Measurements from ENCODE around the gene MROH9. TPM values are rescaled to one million over a fixed set of nuclear protein-coding genes. Genes with fewer than 3 reads are reported as not detected.

Gene MROH9
- total and polyA plus RNA-seq, 2 of the 4 experiments (the other 2 are of a cell fraction): not detected

DNA sequence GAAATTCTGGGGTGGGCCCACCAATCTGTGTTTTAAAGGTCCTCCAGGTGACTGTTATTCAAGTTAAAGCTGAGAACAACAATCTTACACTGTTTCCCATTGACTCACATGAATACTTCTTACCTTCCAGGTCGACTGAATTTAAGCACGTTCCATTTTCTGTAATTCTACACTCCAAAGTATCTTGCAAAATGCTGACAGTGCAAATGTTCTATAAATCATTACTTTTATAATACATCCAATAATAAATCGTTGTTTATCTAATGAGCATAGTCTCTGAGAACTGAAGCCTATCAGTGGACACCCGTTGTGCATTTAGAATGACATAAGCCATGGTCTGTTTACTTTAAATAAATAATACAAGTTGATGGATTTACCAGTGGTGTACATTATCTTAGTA is 79.5 kb downstream of the MROH9 start:
- Histone ChIP-seq H3K27me3 (ENCODE audit: control insufficient read depth, insufficient read depth, low read length) (no peaks in the 10 kb centered on the region), H2BK5ac (ENCODE audit: low read depth, low read length, poor library complexity, severe bottlenecking) (no peak overlapping the region), H3K4me2 (ENCODE audit: low read depth, low read length) (no peak overlapping the region), H4K5ac (ENCODE audit: low read depth, low read length) (no peak overlapping the region), H3K79me1 (ENCODE audit: low read depth in 1 of 2, low read length in 2 of 2) (no peaks in the 10 kb centered on the region), H2BK20ac (ENCODE audit: low read depth, low read length) (no peak overlapping the region), H3K9ac (ENCODE audit: low read depth, low read length) (no peak overlapping the region), H3K4me1 (ENCODE audit: control insufficient read depth, insufficient read depth, low read length) (no peaks in the 10 kb centered on the region), H2AK9ac (replicated peaks; ENCODE audit: low read depth, low read length, poor library complexity) (no peak overlapping the region), H2AFZ (replicated peaks; ENCODE audit: low read length, poor library complexity) (no peak overlapping the region), H3K27ac (ENCODE audit: insufficient read depth, low read length) (no peak overlapping the region), H4K8ac (ENCODE audit: low read depth in 2 of 2, low read length in 2 of 2) (no peak overlapping the region), H3K56ac (ENCODE audit: extremely low read depth, insufficient read depth, low read length) (no peak overlapping the region), H3K9me3 (ENCODE audit: control insufficient read depth, insufficient read depth, low read length) (no peaks in the 10 kb centered on the region), H3K36me3 (ENCODE audit: control insufficient read depth, insufficient read depth, low read length) (no peaks in the 10 kb centered on the region), H3K4ac (ENCODE audit: low read depth, low read length) (no peak overlapping the region), H4K91ac (ENCODE audit: insufficient read depth, low read depth, low read length) (no peak overlapping the region), H2AK5ac (ENCODE audit: low read depth, low read length) (no peak overlapping the region), H3K14ac (replicated peaks; ENCODE audit: low read depth, low read length) (no peak overlapping the region), H2BK120ac (ENCODE audit: low read depth, low read length) (no peak overlapping the region), H3K23ac (ENCODE audit: low read depth, low read length) (no peak overlapping the region), H2BK15ac (ENCODE audit: low read depth, low read length) (no peak overlapping the region), H3K9me1 (ENCODE audit: insufficient read depth, low read length) (no peaks in the 10 kb centered on the region), H4K20me1 (ENCODE audit: insufficient read depth, low read length) (no peaks in the 10 kb centered on the region), H3K18ac (ENCODE audit: low read depth, low read length) (no peak overlapping the region), H3K4me3 (ENCODE audit: insufficient read depth, low read depth, low read length) (no peak overlapping the region)
- intact Hi-C loops (cut with micrococcal nuclease) (no loop called here), in situ Hi-C loops (cut with MboI; ENCODE audit: low sequenced_read_pairs) (no loop called here), dilution Hi-C loops (cut with HindIII; ENCODE audit: low sequenced_read_pairs, unreplicated experiment) (no loop called here)
- DNase-seq: no peak
- TF ChIP-seq CEBPB (IDR thresholded peaks at IDR 0.05; ENCODE audit: low read depth, low read length) (no peak), NFE2L2 (IDR thresholded peaks at IDR 0.05; ENCODE audit: low read depth, low read length) (no peak), MAZ (IDR thresholded peaks at IDR 0.05; ENCODE audit: borderline replicate concordance, low read depth, low read length) (no peak), POLR2A (IDR thresholded peaks at IDR 0.05; ENCODE audit: low read depth, low read length) (no peak), MAFK (IDR thresholded peaks at IDR 0.05; ENCODE audit: low read depth, low read length) (peak; percentile 98), CHD1 (IDR thresholded peaks at IDR 0.05; ENCODE audit: low read depth, low read length) (no peak)
- TF ChIP-seq, protein P1, sequence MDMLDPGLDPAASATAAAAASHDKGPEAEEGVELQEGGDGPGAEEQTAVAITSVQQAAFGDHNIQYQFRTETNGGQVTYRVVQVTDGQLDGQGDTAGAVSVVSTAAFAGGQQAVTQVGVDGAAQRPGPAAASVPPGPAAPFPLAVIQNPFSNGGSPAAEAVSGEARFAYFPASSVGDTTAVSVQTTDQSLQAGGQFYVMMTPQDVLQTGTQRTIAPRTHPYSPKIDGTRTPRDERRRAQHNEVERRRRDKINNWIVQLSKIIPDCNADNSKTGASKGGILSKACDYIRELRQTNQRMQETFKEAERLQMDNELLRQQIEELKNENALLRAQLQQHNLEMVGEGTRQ (IDR thresholded peaks at IDR 0.05; ENCODE audit: low read depth, low read length): no peak
- ChIA-PET CTCF (no interaction called here), POLR2A (ENCODE audit: unreplicated experiment) (no interaction called here)
- no CpG with 5 or more reads among the region's 4 CpGs for WGBS, 2 experiments (ENCODE audit: extremely low coverage in 2 of 2, insufficient read length in 1 of 2)
- ATAC-seq (ENCODE audit: low read depth): no peak
- no TSS peak for BruUV-seq (replicated peaks)

All from IMR-90 (cell line).